ENCODE measurements around the gene ABLIM1.

DNA sequence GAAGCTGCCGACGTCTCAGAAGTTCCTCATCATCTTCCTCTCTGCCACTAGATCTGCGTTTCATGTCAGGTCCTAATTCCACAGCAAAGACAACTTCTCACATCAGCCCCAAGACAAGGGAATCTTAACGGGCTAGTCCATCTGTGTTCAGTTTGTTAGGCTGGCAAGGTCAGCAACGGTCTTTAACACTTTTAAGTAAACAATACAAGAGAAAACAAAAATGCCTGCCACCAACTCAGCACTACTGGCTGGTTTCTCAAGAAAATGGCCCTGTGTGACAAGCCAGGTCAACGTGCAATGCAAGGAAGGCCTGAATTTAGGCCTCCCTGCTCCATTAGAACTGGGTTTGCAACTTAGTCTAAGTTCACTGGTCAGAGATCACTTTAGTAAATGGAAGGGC lies 212.7 kb downstream of the ABLIM1 start:
- TF ChIP-seq, protein P1, sequence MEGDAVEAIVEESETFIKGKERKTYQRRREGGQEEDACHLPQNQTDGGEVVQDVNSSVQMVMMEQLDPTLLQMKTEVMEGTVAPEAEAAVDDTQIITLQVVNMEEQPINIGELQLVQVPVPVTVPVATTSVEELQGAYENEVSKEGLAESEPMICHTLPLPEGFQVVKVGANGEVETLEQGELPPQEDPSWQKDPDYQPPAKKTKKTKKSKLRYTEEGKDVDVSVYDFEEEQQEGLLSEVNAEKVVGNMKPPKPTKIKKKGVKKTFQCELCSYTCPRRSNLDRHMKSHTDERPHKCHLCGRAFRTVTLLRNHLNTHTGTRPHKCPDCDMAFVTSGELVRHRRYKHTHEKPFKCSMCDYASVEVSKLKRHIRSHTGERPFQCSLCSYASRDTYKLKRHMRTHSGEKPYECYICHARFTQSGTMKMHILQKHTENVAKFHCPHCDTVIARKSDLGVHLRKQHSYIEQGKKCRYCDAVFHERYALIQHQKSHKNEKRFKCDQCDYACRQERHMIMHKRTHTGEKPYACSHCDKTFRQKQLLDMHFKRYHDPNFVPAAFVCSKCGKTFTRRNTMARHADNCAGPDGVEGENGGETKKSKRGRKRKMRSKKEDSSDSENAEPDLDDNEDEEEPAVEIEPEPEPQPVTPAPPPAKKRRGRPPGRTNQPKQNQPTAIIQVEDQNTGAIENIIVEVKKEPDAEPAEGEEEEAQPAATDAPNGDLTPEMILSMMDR (IDR thresholded peaks at IDR 0.05): no peak
- TF ChIP-seq POLR2A (IDR thresholded peaks at IDR 0.05) (no peak), POLR2AphosphoS5 (IDR thresholded peaks at IDR 0.05) (no peak), EP300 (IDR thresholded peaks at IDR 0.05) (no peak)
